Activated CD8-positive, alpha-beta memory T cell treated with anti-CD3 and anti-CD28 coated beads, Interleukin-2, amount 10 ng/mL, durations not matched to agents 7 days and 5 days (primary cell): ENCODE data around the gene HNRNPA2B1. TPM values are rescaled to one million over a fixed set of nuclear protein-coding genes. Genes with fewer than 3 reads are reported as not detected.
A peak's percentile ranks its signal among the peaks of the same experiment; 100 is the strongest.
"Not testable (repeated sequence)": the region's sequence is repeated elsewhere in the genome, so short reads cannot be mapped to it uniquely, and the experiment has no call there.

Experiments used
- ATAC-seq: fragments of 150-1000 bp; cut with Tn5 transposase; one replicate; pipeline ENCODE4 v1.10.0; 2021; ENCODE audit warnings: moderate library complexity
- CTCF ChIA-PET: fragments of 350-600 bp; sonication (Branson Sonifier 250); formaldehyde crosslinking; loops from one replicate; lab custom pipeline; 2021; ENCODE audit warnings: antibody characterized with exemption; lab: Charles Lee
- DNase-seq: peaks from one replicate; pipeline ENCODE4 v3.0.0-alpha.2; 2020
- H3K27ac Mint-ChIP-seq: one replicate; pipeline ENCODE4 v1.8.0; 2021; ENCODE audit warnings: mild to moderate bottlenecking, mixed read lengths
- H3K27me3 Mint-ChIP-seq: one replicate; pipeline ENCODE4 v1.8.0; 2021; ENCODE audit warnings: mixed read lengths
- H3K36me3 Mint-ChIP-seq: one replicate; pipeline ENCODE4 v1.8.0; 2021; ENCODE audit warnings: mild to moderate bottlenecking, mixed read lengths
- H3K4me1 Mint-ChIP-seq: one replicate; pipeline ENCODE4 v1.8.0; 2021; ENCODE audit warnings: mixed read lengths
- H3K4me3 Mint-ChIP-seq: one replicate; pipeline ENCODE4 v1.8.0; 2021; ENCODE audit warnings: mild to moderate bottlenecking, moderate library complexity, mixed read lengths
- H3K9me3 Mint-ChIP-seq: one replicate; pipeline ENCODE4 v1.8.0; 2022; ENCODE audit warnings: low read depth, mixed read lengths
- total RNA-seq, 2 experiments: library from RNA; stranded (reverse); gene quantifications; one replicate each; pipeline ENCODE4 v1.2.3, GENCODE V29; 2021

Gene HNRNPA2B1
- total RNA-seq, 2 experiments from 2014 or later, result 768 to 857 TPM

DNA sequence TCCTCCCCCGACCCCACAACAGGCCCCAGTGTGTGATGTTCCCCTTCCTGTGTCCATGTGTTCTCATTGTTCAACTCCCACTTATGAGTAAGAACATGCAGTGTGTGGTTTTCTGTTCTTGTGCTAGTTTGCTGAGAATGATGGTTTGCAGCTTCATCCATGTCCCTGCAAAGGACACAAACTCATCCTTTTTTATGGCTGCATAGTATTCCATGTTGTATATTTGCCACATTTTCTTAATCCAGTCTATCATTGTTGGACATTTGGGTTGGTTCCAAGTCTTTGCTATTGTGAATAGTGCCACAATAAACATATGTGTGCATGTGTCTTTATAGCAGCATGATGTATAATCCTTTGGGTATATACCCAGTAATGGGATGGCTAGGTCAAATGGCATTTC, 36.7 kb downstream of the HNRNPA2B1 start:
- not testable (repeated sequence) for DNase-seq, H3K9me3 Mint-ChIP-seq, ATAC-seq, H3K27me3 Mint-ChIP-seq, H3K4me3 Mint-ChIP-seq, H3K27ac Mint-ChIP-seq
- CTCF ChIA-PET, result interaction anchor here (1.4 to 1.6 kb wide), 2 partner anchors 12 to 201 kb away, joined by 3 read pairs; partner anchors contain the start of gene NFE2L3
- Mint-ChIP-seq H3K36me3 (peaks cover 36% of the 10 kb centered on the region), H3K4me1 (peaks cover 64% of the 10 kb centered on the region)

DNA sequence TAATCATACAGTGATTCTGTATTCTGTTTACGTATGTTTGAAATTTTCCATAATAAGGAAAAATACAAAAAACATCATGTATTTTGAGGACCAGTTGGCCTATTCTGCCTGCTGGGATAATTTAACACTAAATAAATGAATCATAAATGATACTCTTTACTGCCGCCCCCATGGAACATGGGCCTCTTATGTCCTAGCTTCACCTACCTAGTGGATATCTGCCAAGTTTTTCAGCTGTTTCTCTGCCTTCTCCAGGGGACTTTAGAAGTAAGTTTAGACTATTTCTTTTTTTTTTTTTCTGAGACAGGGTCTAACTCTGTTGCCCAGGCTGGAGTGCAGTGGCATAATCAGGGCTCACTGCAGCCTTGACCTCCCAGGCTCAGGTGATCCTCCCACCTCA, 38.1 kb downstream of the HNRNPA2B1 start:
- ATAC-seq (no peak), DNase-seq (no peak)
- Mint-ChIP-seq H3K27ac (no peak overlapping the region), H3K4me3 (no peak overlapping the region), H3K4me1 (peaks cover 70% of the 10 kb centered on the region), H3K9me3 (no peaks in the 10 kb centered on the region), H3K27me3 (no peaks in the 10 kb centered on the region), H3K36me3 (peaks cover 37% of the 10 kb centered on the region)
- CTCF ChIA-PET, result interaction anchor here (0.6 to 1.6 kb wide), 3 partner anchors 11 to 202 kb away, joined by 3 read pairs; partner anchors contain the start of gene NFE2L3

DNA sequence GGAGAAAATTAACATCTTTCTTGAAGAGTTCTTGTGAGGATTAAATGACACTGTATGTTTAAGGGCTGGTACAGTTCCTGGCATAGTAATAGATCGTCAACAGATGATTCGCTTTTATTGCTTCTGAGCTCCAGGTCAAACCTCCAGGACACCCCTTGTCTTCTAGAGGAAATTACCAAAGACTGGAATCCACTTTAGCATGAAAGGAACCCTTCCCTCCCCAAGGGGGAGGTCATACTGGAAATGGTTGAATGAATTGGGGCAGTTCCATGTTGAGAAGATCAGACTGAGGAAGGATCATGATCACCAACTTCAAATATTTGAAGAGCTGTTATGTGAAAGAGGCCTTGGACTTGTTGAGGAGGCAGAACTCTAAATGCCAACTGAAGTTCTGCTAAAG, 39.6 kb downstream of the HNRNPA2B1 start:
- peaks cover 69% of the 10 kb centered on the region for H3K4me1 Mint-ChIP-seq
- peaks cover 37% of the 10 kb centered on the region for H3K36me3 Mint-ChIP-seq
- H3K27ac Mint-ChIP-seq, result no peak overlapping the region
- H3K4me3 Mint-ChIP-seq, result no peak overlapping the region
- no peaks in the 10 kb centered on the region for H3K9me3 Mint-ChIP-seq
- no peaks in the 10 kb centered on the region for H3K27me3 Mint-ChIP-seq
- no peak for ATAC-seq
- CTCF ChIA-PET, result interaction anchor here (0.8 to 1.7 kb wide), 3 partner anchors 10 to 204 kb away, joined by 3 to 9 read pairs (median 3); no protein-coding TSS in a partner anchor
- no peak for DNase-seq

DNA sequence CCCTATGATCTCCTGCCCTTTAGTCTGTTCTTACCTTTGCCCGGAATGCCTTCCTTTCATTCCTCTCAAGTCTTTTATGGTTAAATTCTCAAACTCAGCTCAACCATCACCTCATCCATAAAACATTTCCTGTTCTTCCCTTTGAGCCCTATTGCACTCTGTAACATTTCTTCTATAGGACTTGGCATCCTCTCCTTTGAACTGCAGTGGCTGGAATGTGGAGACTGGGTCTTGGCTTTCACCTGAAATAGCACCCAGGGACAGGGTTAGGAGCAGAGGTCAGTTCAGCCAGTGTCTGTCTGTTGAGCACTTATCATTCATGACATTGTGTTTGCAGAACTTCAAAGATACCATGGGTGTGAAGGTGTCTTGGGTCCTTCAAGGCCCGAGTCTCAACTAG, 41.3 kb downstream of the HNRNPA2B1 start:
- no peaks in the 10 kb centered on the region for H3K9me3 Mint-ChIP-seq
- DNase-seq (no peak), ATAC-seq (no peak)
- H3K27me3 Mint-ChIP-seq, result no peaks in the 10 kb centered on the region
- H3K27ac Mint-ChIP-seq, result peak overlapping the region; percentile 0
- H3K36me3 Mint-ChIP-seq, result peaks cover 33% of the 10 kb centered on the region
- no peak overlapping the region for H3K4me3 Mint-ChIP-seq
- peaks cover 79% of the 10 kb centered on the region for H3K4me1 Mint-ChIP-seq
- CTCF ChIA-PET, result interaction anchor here (1.0 to 2.4 kb wide), 3 partner anchors 8 to 81 kb away, joined by 3 to 10 read pairs (median 4); no protein-coding TSS in a partner anchor

DNA sequence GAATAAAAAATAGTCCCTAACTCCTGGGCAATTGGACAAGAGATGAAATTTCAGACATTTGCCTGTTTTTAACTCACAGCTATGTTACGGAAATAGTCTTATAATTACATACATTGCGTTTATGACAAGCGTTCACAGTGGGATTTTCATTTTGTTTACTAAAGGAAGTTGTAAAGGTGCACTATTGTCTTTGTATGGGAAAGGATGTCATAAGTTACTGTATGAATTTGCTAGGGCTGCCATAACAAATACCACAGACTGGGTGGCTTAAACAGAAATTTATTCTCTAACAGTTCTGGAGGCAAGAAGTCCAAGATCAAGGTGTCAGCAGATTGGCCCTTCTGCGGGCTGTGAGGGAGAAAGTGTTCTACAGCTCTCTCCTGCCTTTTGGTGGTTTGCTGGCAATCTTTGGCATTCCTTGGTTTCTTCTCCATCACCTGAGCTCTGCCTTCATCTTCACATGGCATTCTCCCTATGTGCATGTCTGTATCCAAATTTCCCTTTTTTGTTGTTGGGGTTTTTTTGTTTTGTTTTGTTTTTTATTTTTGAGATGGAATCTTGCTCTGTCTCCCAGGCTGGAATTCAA, 42.9 kb downstream of the HNRNPA2B1 start:
- Mint-ChIP-seq H3K27me3 (no peaks in the 10 kb centered on the region), H3K9me3 (no peaks in the 10 kb centered on the region), H3K36me3 (peaks cover 28% of the 10 kb centered on the region), H3K4me1 (peaks cover 78% of the 10 kb centered on the region), H3K27ac (peak overlapping the region; percentile 92), H3K4me3 (no peak overlapping the region)
- DNase-seq (no peak), ATAC-seq (no peak)
- CTCF ChIA-PET, result interaction anchor here (0.8 to 2.4 kb wide), 7 partner anchors 10 to 79 kb away, joined by 3 to 10 read pairs (median 4); no protein-coding TSS in a partner anchor

DNA sequence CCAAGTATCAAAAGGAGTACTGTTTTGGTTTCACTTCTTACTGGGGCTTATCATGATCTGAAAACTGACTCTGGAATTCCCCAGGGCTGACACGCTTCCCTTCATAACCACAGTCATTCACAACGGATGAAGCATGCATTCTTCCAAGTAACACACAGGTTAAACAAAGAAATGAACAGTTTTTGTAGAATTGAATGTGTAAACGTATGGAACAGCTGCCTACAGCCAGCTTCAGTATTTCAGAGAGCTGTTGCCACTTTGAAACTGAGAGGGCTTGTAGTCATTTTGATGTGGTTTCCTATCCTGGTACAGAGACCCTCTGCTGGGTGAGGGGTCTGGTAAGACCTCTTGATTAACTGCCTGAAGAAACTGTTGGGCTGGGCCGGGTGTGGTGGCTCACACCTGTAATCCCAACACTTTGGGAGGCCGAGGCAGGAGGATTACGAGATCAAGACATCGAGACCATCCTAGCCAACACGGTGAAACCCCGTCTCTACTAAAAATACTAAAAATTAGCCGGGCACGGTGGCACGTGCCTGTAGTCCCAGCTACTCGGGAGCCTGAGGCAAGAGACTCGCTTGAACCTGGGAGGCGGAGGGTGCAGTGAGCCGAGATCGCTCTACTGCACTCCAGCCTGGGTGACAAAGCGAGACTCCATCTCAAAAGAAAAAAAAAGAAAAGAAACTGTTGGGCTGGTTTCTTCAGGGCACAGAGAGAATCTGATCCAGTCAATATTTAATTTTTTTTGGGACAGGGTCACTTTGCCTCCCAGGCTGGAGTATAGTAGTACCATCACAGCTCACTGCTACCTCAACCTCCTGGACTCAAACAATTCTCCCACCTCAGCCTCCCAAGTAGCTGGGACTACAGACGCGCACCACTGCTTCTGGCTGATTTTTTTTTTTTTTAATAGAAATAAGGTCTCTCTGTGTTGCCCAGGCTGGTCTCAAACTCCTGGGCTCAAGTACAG, 43.8 kb downstream of the HNRNPA2B1 start:
- ATAC-seq, result peak; percentile 8

DNA sequence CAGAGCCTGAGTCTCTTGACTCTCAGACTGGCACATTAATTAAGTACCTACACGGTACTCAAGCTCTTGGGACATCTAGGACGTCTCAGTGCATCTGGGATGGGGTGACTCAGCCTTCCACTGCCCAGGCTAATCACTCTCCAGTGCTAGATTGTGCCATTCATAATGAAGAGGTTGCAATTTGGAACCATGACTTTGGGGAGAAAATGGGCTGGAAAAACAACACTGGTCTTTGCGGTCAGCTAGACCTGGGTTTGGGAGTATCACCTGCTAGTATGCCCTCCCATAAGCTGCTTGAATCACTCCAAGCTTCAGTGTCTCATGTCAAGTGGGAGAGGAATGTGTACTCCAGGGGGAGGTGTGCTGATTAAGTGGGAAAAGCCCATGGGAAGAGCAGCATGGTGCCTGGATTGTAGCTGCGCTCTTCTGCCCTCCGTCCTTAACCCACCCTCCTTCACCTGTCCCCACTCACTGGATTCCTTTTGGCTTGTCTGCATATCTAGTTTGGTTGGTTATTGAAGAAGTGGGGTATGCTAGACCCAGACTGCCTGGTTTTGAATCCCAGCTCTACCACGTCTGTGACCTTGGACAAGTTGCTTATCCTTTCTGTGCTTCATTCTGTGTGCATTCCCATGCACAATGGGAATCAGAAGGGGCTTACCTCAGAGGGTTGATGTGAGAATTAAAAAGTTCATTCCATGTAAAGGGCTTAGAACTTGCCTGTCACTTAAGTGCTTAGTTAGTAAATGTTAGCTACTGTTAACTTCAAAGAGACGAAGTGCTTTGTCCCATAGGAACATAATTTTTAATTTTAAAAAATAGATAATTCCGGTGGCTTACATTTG, 44.8 kb downstream of the HNRNPA2B1 start:
- ATAC-seq (no peak), DNase-seq (no peak)
- Mint-ChIP-seq H3K27me3 (no peaks in the 10 kb centered on the region), H3K4me3 (peak overlapping the region; percentile 85), H3K27ac (peak overlapping the region; percentile 92), H3K4me1 (peaks cover 79% of the 10 kb centered on the region), H3K36me3 (peaks cover 20% of the 10 kb centered on the region), H3K9me3 (no peaks in the 10 kb centered on the region)
- CTCF ChIA-PET, result interaction anchor here (0.8 to 2.1 kb wide), 9 partner anchors 27 to 209 kb away, joined by 3 to 9 read pairs (median 4); no protein-coding TSS in a partner anchor

More for the DNA sequence above, 43.8 kb downstream of the HNRNPA2B1 start:
- Mint-ChIP-seq H3K4me3 (peak overlapping the region; percentile 85), H3K27ac (peak overlapping the region; percentile 92), H3K9me3 (no peaks in the 10 kb centered on the region), H3K36me3 (peaks cover 24% of the 10 kb centered on the region), H3K4me1 (peaks cover 74% of the 10 kb centered on the region), H3K27me3 (no peaks in the 10 kb centered on the region)
- CTCF ChIA-PET, result interaction anchor here (0.8 to 2.4 kb wide), 9 partner anchors 10 to 208 kb away, joined by 3 to 10 read pairs (median 4); no protein-coding TSS in a partner anchor
- peak; percentile 67 for DNase-seq

DNA sequence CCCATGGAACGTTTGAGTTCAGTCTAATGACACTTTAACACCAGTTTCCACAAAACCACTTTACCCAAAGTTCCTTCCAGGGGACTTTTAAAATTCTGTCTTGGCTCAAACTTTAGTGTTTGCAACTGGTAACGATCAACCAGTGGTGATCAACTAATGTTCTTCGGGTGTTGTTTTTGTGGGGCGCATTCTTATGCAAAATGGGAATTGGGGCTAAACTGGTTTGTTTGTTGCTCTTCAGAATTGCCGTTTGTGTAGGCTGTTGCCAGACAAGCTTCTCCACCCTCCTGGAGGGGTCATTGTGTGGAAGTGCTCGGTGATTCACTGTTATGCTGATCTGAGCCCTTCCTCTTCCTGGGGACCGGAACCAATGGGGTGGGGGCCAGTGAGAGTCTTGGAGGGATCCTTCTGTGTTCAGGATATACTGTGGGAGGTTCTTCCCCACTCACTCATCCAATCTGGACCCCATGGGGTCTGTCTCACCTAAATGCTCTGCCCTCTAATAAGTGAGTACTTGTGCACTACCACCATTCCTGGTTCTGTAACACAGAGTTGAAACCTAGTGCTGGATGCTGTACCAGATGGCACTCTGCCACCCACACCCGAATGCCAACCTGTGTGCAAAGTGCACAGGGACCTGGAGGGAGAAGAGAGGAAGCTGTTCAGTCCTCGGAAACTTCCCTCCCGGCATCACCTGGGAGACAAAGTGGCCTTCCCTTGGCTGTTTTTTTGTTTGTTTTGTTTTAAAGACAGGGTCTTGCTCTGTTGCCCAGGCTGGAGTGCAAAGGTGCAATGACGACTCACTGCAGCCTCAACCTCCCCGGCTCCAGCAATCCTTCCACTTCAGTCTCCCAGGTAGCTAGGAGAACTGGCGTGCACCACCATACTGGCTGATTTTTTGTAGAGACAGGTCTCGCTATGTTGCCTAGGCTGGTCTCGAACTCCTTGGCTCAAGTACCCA, 46.4 kb downstream of the HNRNPA2B1 start:
- ATAC-seq (no peak), DNase-seq (peak; percentile 65)
- H3K36me3 Mint-ChIP-seq, result peaks cover 13% of the 10 kb centered on the region
- CTCF ChIA-PET, result interaction anchor here (1.1 to 2.1 kb wide), 3 partner anchors 38 to 44 kb away, joined by 3 to 9 read pairs (median 5); no protein-coding TSS in a partner anchor
- peaks cover 71% of the 10 kb centered on the region for H3K4me1 Mint-ChIP-seq
- H3K27ac Mint-ChIP-seq, result peak overlapping the region; percentile 92
- H3K9me3 Mint-ChIP-seq, result no peaks in the 10 kb centered on the region
- peak overlapping the region; percentile 85 for H3K4me3 Mint-ChIP-seq
- H3K27me3 Mint-ChIP-seq, result no peaks in the 10 kb centered on the region

DNA sequence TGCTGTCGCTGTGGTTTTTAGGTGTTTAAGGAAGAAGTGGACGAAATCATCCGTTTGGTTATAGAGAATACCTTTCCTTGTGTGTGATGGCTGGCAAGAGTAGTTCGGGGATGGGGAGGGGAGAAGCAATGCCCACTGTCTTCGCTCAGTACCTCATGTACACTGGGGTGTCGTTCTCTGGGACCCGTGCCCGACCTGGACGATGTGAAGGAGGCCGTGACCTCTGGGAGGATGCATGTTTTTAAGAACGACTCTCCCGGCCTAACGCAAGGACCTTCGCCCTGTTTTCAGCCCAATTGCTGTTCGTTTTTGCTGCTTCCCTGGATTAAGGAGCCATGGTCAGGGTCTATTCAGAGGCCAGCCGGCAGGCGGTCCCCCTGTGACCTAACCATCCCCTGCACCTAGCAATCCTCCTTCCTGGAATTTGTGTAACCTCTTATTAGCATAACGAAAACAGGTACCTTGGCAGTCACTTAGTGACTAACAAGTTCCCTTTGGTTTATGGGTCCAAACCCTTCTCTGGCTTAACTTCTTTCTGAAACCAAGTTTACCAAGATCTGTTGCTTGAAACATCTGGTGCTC, 47.2 kb downstream of the HNRNPA2B1 start:
- CTCF ChIA-PET, result no interaction called here
- peak overlapping the region; percentile 85 for H3K4me3 Mint-ChIP-seq
- ATAC-seq (peak; percentile 10), DNase-seq (peak; percentile 48)
- peaks cover 8% of the 10 kb centered on the region for H3K36me3 Mint-ChIP-seq
- H3K27me3 Mint-ChIP-seq, result no peaks in the 10 kb centered on the region
- H3K27ac Mint-ChIP-seq, result peak overlapping the region; percentile 92
- H3K4me1 Mint-ChIP-seq, result peaks cover 64% of the 10 kb centered on the region
- no peaks in the 10 kb centered on the region for H3K9me3 Mint-ChIP-seq

DNA sequence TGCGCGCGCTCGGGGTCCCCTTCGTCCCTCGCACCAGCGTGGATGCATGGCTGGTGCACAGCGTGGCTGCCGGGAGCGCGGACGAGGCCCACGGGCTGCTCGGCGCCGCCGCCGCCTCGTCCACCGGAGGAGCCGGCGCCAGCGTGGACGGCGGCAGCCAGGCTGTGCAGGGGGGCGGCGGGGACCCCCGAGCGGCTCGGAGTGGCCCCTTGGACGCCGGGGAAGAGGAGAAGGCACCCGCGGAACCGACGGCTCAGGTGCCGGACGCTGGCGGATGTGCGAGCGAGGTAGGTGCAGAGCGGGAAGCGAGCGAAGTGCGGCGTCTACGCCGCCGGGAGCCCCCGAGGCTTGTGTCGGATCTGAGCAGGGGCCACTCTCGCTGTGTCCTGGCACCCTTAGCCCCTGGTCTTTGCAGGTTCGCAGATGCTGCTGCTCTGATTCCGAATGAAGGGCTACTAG, 47.7 kb downstream of the HNRNPA2B1 start:
- DNase-seq (peak; percentile 64), ATAC-seq (peak; percentile 32)
- not testable (repeated sequence) for H3K27me3 Mint-ChIP-seq, H3K9me3 Mint-ChIP-seq, H3K36me3 Mint-ChIP-seq
- peaks cover 58% of the 10 kb centered on the region for H3K4me1 Mint-ChIP-seq
- peak overlapping the region; percentile 85 for H3K4me3 Mint-ChIP-seq
- CTCF ChIA-PET, result interaction anchor here (1.1 to 2.8 kb wide), 10 partner anchors 15 to 217 kb away, joined by 3 to 12 read pairs (median 5); no protein-coding TSS in a partner anchor
- peak overlapping the region; percentile 92 for H3K27ac Mint-ChIP-seq
